Mesendoderm (in vitro differentiated cells): Measurements from ENCODE around the gene SST.

Experiments
- DNase-seq: peaks from one replicate; pipeline ENCODE4 v3.0.0; 2013
- H2AK5ac ChIP-seq: 2 replicates; pipeline ENCODE4 v1.6.1; 2013; ENCODE audit warnings: low read length, inconsistent platforms
- H2BK120ac ChIP-seq: 2 replicates; pipeline ENCODE4 v1.6.1; 2013; ENCODE audit warnings: low read depth, mild to moderate bottlenecking, low read length, moderate library complexity, mixed read lengths
- H2BK15ac ChIP-seq: replicated peaks from 2 replicates; pipeline ENCODE4 v1.6.1; 2013; ENCODE audit warnings: low read depth, mild to moderate bottlenecking, moderate library complexity
- H2BK5ac ChIP-seq: 2 replicates; pipeline ENCODE4 v1.6.1; 2013; ENCODE audit warnings: low read length, inconsistent platforms
- H3K18ac ChIP-seq: 2 replicates; pipeline ENCODE4 v1.6.1; 2013; ENCODE audit warnings: mild to moderate bottlenecking, low read length, mixed read lengths
- H3K23ac ChIP-seq: one replicate; pipeline ENCODE4 v1.6.1; 2013; ENCODE audit warnings: low read length
- H3K27ac ChIP-seq: 2 replicates; pipeline ENCODE4 v1.5.1; 2013; ENCODE audit warnings: low read depth, mild to moderate bottlenecking, inconsistent platforms, low read length, moderate library complexity
- H3K27me3 ChIP-seq: 2 replicates; pipeline ENCODE4 v1.6.1; 2013; ENCODE audit warnings: low read length, control low read depth, mild to moderate bottlenecking, inconsistent platforms; ENCODE audit not compliant: insufficient read depth, poor library complexity
- H3K36me3 ChIP-seq: 2 replicates; pipeline ENCODE4 v1.6.1; 2013; ENCODE audit warnings: low read length, inconsistent platforms; ENCODE audit not compliant: control insufficient read depth, insufficient read depth
- H3K4ac ChIP-seq: one replicate; pipeline ENCODE4 v1.6.1; 2013; ENCODE audit warnings: low read depth, mild to moderate bottlenecking, low read length, moderate library complexity
- H3K4me1 ChIP-seq: 2 replicates; pipeline ENCODE4 v1.6.1; 2013; ENCODE audit warnings: low read depth, low read length, inconsistent platforms; ENCODE audit not compliant: control insufficient read depth
- H3K4me2 ChIP-seq: 2 replicates; pipeline ENCODE4 v1.6.1; 2013; ENCODE audit warnings: low read length
- H3K4me3 ChIP-seq: 2 replicates; pipeline ENCODE4 v1.5.1; 2013; ENCODE audit warnings: mild to moderate bottlenecking, low read length
- H3K56ac ChIP-seq: one replicate; pipeline ENCODE4 v1.6.1; 2013; ENCODE audit warnings: low read length
- H3K79me1 ChIP-seq: 2 replicates; pipeline ENCODE4 v1.6.1; 2013; ENCODE audit warnings: low read length, inconsistent platforms
- H3K79me2 ChIP-seq: 2 replicates; pipeline ENCODE4 v1.6.1; 2013; ENCODE audit warnings: mild to moderate bottlenecking, low read length; ENCODE audit not compliant: control insufficient read depth, insufficient read depth
- H3K9ac ChIP-seq: 2 replicates; pipeline ENCODE4 v1.6.1; 2013; ENCODE audit warnings: low read length, inconsistent platforms
- H4K5ac ChIP-seq: one replicate; pipeline ENCODE4 v1.6.1; 2013; ENCODE audit warnings: low read length
- H4K8ac ChIP-seq: one replicate; pipeline ENCODE4 v1.6.1; 2013; ENCODE audit warnings: low read depth, mild to moderate bottlenecking, control low read depth, low read length, moderate library complexity
- WGBS: extraction: QIAGEN DNeasy Blood & Tissue Kit; methylation state at CpG from one replicate; pipeline ENCODE4 v1.1.7; 2013; ENCODE audit warnings: low lambda C conversion rate, missing lambda C conversion rate; ENCODE audit not compliant: insufficient coverage; ENCODE audit errors: extremely low coverage; 5-methylcytosine and 5-hydroxymethylcytosine counted together

SST gene

DNA sequence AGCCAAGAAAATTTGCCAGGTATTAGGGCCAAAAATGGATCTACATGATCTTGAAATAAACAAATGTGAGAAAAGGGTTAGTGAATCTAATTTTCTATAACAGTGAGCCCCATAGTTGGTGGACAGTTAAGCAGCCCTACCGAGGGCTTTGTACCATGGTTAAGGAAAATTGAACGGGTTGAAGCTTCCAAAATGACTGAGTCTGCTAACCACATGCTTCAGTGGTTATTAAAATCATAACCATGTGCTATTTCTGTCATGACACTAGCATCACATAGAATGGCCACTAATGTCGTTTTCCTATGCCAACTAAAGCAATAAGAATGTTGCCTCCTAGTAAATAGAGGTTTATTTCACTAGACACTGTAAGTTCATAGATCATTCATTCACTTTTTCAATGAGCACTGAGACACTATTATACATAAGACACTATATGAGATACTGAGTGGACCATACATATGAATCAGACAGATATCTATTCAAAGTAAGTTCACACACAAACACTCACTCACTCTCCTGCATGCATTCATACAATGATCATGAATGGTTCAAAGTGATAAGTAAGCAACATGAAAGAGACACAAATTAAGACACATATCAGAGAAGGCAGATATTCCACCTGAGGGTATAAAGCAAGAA is 4.3 kb downstream of the SST start:
- H4K5ac ChIP-seq: no peak overlapping the region
- no peak overlapping the region for H3K27ac ChIP-seq
- H3K4me1 ChIP-seq: no peaks in the 10 kb centered on the region
- no peak overlapping the region for H3K23ac ChIP-seq
- no peak overlapping the region for H3K56ac ChIP-seq
- H2AK5ac ChIP-seq: no peak overlapping the region
- peaks cover 5% of the 10 kb centered on the region for H3K27me3 ChIP-seq
- no peak overlapping the region for H3K4me3 ChIP-seq
- no peak overlapping the region for H3K4ac ChIP-seq
- no peak for DNase-seq
- no peak overlapping the region for H2BK5ac ChIP-seq
- no peak overlapping the region for H2BK15ac ChIP-seq
- H3K79me1 ChIP-seq: no peaks in the 10 kb centered on the region
- no peaks in the 10 kb centered on the region for H3K79me2 ChIP-seq
- no CpG with 5 or more reads among the region's 3 CpGs for WGBS
- no peak overlapping the region for H3K18ac ChIP-seq
- no peak overlapping the region for H4K8ac ChIP-seq
- H2BK120ac ChIP-seq: no peak overlapping the region
- H3K4me2 ChIP-seq: no peak overlapping the region
- no peak overlapping the region for H3K9ac ChIP-seq
- H3K36me3 ChIP-seq: no peaks in the 10 kb centered on the region

GRCh38 chr3:187665010-187665409 is 5.2 kb downstream of the SST start:
- Histone ChIP-seq H3K27me3 (no peaks in the 10 kb centered on the region), H3K18ac (no peak overlapping the region), H2BK5ac (no peak overlapping the region), H3K4me3 (no peak overlapping the region), H4K8ac (no peak overlapping the region), H2AK5ac (no peak overlapping the region), H3K4me1 (no peaks in the 10 kb centered on the region), H3K27ac (no peak overlapping the region), H3K56ac (no peak overlapping the region), H2BK15ac (no peak overlapping the region), H2BK120ac (no peak overlapping the region), H3K79me2 (no peaks in the 10 kb centered on the region), H3K4ac (no peak overlapping the region), H3K9ac (no peak overlapping the region), H3K36me3 (no peaks in the 10 kb centered on the region), H4K5ac (no peak overlapping the region), H3K23ac (no peak overlapping the region), H3K79me1 (no peaks in the 10 kb centered on the region), H3K4me2 (no peak overlapping the region)
- DNase-seq: no peak

DNA sequence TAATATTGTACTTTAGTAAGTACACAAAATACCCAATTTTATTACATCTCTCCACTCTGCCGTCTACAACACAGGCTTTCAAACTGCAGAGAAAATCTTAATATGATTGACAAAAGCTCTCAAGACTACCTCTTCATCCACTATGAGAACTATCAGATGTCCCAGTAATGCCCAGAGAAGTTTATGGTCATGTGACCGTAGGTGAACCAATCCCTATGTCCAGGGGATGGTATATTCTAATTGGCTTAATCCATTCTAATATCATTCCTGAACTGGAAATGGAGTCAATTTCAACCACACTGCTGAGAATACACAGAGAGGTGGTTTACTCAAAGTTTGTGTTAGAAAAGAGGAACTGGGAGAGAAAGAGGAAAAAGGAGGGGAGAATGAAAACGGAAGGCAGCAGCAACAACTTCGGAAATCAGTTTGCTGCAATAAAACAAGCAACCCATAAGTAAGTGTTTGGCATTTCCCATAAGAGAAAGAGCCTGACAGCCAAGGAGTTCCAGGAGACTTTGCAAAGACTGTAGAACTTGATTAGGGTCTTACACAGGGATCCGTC is 7.3 kb downstream of the SST start:
- H2AK5ac ChIP-seq: no peak overlapping the region
- H2BK15ac ChIP-seq: no peak overlapping the region
- H3K56ac ChIP-seq: no peak overlapping the region
- DNase-seq: no peak
- no peak overlapping the region for H3K9ac ChIP-seq
- H2BK120ac ChIP-seq: no peak overlapping the region
- H3K79me1 ChIP-seq: no peaks in the 10 kb centered on the region
- no peak overlapping the region for H3K4me3 ChIP-seq
- H3K79me2 ChIP-seq: no peaks in the 10 kb centered on the region
- H3K4me2 ChIP-seq: no peak overlapping the region
- no peak overlapping the region for H4K8ac ChIP-seq
- no CpG with 5 or more reads among the region's 5 CpGs for WGBS
- no peak overlapping the region for H3K23ac ChIP-seq
- no peak overlapping the region for H3K4ac ChIP-seq
- no peaks in the 10 kb centered on the region for H3K4me1 ChIP-seq
- no peak overlapping the region for H4K5ac ChIP-seq
- no peak overlapping the region for H2BK5ac ChIP-seq
- H3K27me3 ChIP-seq: no peaks in the 10 kb centered on the region
- no peak overlapping the region for H3K18ac ChIP-seq
- no peaks in the 10 kb centered on the region for H3K36me3 ChIP-seq
- no peak overlapping the region for H3K27ac ChIP-seq

- Histone ChIP-seq H2AK5ac (no peak overlapping the region), H3K9ac (no peak overlapping the region), H2BK120ac (no peak overlapping the region), H4K5ac (no peak overlapping the region), H3K4me1 (no peaks in the 10 kb centered on the region), H3K79me1 (no peaks in the 10 kb centered on the region), H3K36me3 (no peaks in the 10 kb centered on the region), H4K8ac (no peak overlapping the region), H3K79me2 (no peaks in the 10 kb centered on the region), H3K4ac (no peak overlapping the region), H2BK15ac (no peak overlapping the region), H3K4me2 (no peak overlapping the region), H2BK5ac (no peak overlapping the region), H3K23ac (no peak overlapping the region), H3K4me3 (no peak overlapping the region), H3K27me3 (no peaks in the 10 kb centered on the region), H3K18ac (no peak overlapping the region), H3K56ac (no peak overlapping the region), H3K27ac (no peak overlapping the region)
- no peak for DNase-seq
Measured at GRCh38 chr3:187661267-187661666, 8.9 kb downstream of the SST start.

DNA sequence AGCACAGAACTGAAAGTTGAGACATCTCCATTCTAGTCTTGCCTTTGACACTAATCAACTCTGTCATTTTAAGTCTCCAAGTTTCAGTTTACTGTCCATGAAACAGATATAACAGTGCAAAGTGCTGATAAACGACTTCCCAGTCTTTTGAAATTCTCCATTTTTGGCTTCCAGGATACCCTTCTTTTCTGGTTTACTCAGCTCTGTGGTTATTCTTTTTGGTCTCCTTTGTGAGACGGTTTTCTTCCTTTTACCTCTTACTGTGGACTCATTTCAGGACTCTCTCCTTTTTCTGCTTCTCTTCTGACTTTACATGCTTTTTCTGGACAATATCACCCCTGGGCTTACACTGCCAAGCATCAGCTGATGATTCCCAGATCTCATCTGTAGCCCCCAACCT is 18.9 kb downstream of the SST start:
- Histone ChIP-seq H3K79me1 (no peaks in the 10 kb centered on the region), H3K18ac (no peak overlapping the region), H3K27ac (no peak overlapping the region), H4K8ac (no peak overlapping the region), H3K27me3 (no peaks in the 10 kb centered on the region), H3K23ac (no peak overlapping the region), H3K4me1 (no peaks in the 10 kb centered on the region), H3K36me3 (no peaks in the 10 kb centered on the region), H4K5ac (no peak overlapping the region), H3K56ac (no peak overlapping the region), H2AK5ac (no peak overlapping the region), H3K4me2 (no peak overlapping the region), H2BK120ac (no peak overlapping the region), H3K9ac (no peak overlapping the region), H3K79me2 (no peaks in the 10 kb centered on the region), H2BK15ac (no peak overlapping the region), H3K4ac (no peak overlapping the region), H2BK5ac (no peak overlapping the region), H3K4me3 (no peak overlapping the region)
- DNase-seq: no peak
- WGBS: no CpG with 5 or more reads among the region's 2 CpGs

GRCh38 chr3:187648177-187648576 is 22.0 kb downstream of the SST start:
- Histone ChIP-seq H4K8ac (no peak overlapping the region), H3K4me1 (no peaks in the 10 kb centered on the region), H2BK15ac (no peak overlapping the region), H4K5ac (no peak overlapping the region), H2BK120ac (no peak overlapping the region), H3K4ac (no peak overlapping the region), H3K9ac (no peak overlapping the region), H3K4me3 (no peak overlapping the region), H3K23ac (no peak overlapping the region), H3K36me3 (no peaks in the 10 kb centered on the region), H2AK5ac (no peak overlapping the region), H2BK5ac (no peak overlapping the region), H3K27ac (no peak overlapping the region), H3K79me2 (no peaks in the 10 kb centered on the region), H3K56ac (no peak overlapping the region), H3K79me1 (no peaks in the 10 kb centered on the region), H3K18ac (no peak overlapping the region), H3K4me2 (no peak overlapping the region), H3K27me3 (no peaks in the 10 kb centered on the region)
- WGBS: no CpG with 5 or more reads among the region's 2 CpGs
- no peak for DNase-seq
